Dermis blood vessel endothelial cell (primary cell): ENCODE results near the gene AMBP. TPM values are rescaled to one million over a fixed set of nuclear protein-coding genes. Genes with fewer than 3 reads are reported as not detected.

Experiments
- total RNA-seq: library from RNA; depleted of rRNA; stranded (reverse); fragments of >200 nt; gene quantifications from 2 replicates; pipeline ENCODE4 v1.2.3, GENCODE V29; 2014

Gene AMBP
- total RNA-seq, 1 donor from 2014 or later = 0.17 TPM

Other genes starting within 250 kb of the AMBP start
- gene ZNF618, start 202.0 kb downstream of the AMBP start, total RNA-seq = 11.7 and 19.5 TPM in 2 replicates
- 0.14 and 0.17 TPM in 2 replicates for gene KIF12, start 21.0 kb upstream of the AMBP start, total RNA-seq
- gene COL27A1, start 77.2 kb upstream of the AMBP start, total RNA-seq = 3.3 and 6.0 TPM in 2 replicates
- not detected in 2 replicates for gene ORM1, start 244.8 kb upstream of the AMBP start, total RNA-seq